WTC11 (cell line): ENCODE results near the gene TRABD. TPM values are rescaled to one million over a fixed set of nuclear protein-coding genes. Genes with fewer than 3 reads are reported as not detected.

Source experiments
- ATAC-seq: fragments of 200-7000 bp; cut with Tn5 transposase; 2 replicates; pipeline ENCODE4 v1.10.0; 2021; ENCODE audit warnings: mild to moderate bottlenecking, moderate library complexity
- CTCF ChIA-PET: fragments of 300-600 bp; sonication (Branson Sonifier 250); formaldehyde crosslinking; loops from one replicate; lab custom pipeline; 2021; ENCODE audit warnings: antibody characterized with exemption; lab: Charles Lee
- POLR2A ChIA-PET: fragments of 350-600 bp; sonication (Branson Sonifier 250); formaldehyde crosslinking; loops from one replicate; lab custom pipeline; 2021; ENCODE audit warnings: antibody characterized with exemption; lab: Charles Lee
- DNase-seq: peaks from one replicate; pipeline ENCODE4 v3.0.0; 2021; ENCODE audit warnings: low spot score
- H3K27ac Mint-ChIP-seq: 2 replicates; pipeline ENCODE4 v1.8.0; 2021; ENCODE audit warnings: mixed read lengths
- H3K27me3 Mint-ChIP-seq: 2 replicates; pipeline ENCODE4 v1.8.0; 2021; ENCODE audit warnings: low read depth, mild to moderate bottlenecking, moderate library complexity, mixed read lengths
- H3K36me3 Mint-ChIP-seq: 2 replicates; pipeline ENCODE4 v1.8.0; 2021; ENCODE audit warnings: mixed read lengths
- H3K4me1 Mint-ChIP-seq: 2 replicates; pipeline ENCODE4 v1.8.0; 2022; ENCODE audit warnings: mixed read lengths
- H3K4me3 Mint-ChIP-seq: 2 replicates; pipeline ENCODE4 v1.8.0; 2021; ENCODE audit warnings: mild to moderate bottlenecking, moderate library complexity, mixed read lengths
- H3K9me3 Mint-ChIP-seq: 2 replicates; pipeline ENCODE4 v1.8.0; 2021; ENCODE audit warnings: mixed read lengths
- ATF1 ChIP-seq: sonication (generic); formaldehyde crosslinking; IDR thresholded peaks from 2 replicates; pipeline ENCODE4 v1.8.1; 2023; ENCODE audit warnings: mild to moderate bottlenecking, moderate library complexity, missing genetic modification reagents
- CREB1 ChIP-seq: sonication (generic); formaldehyde crosslinking; IDR thresholded peaks from 2 replicates; pipeline ENCODE4 v1.8.0; 2023; ENCODE audit warnings: mild to moderate bottlenecking, missing genetic modification reagents
- FOXJ3 ChIP-seq: sonication (generic); formaldehyde crosslinking; IDR thresholded peaks from 2 replicates; pipeline ENCODE4 v1.9.0; 2021; ENCODE audit warnings: missing genetic modification reagents, mild to moderate bottlenecking, borderline replicate concordance
- FOXP4 ChIP-seq: sonication (generic); formaldehyde crosslinking; IDR thresholded peaks from 2 replicates; pipeline ENCODE4 v1.8.0; 2022; ENCODE audit warnings: mild to moderate bottlenecking, missing genetic modification reagents
- JAZF1 ChIP-seq: fragments of 250-450 bp; sonication (Bioruptor Pico); IDR thresholded peaks from 2 replicates; pipeline ENCODE4 v1.9.0; 2021; ENCODE audit warnings: moderate library complexity, mild to moderate bottlenecking, inconsistent platforms
- NR1H2 ChIP-seq: sonication (generic); formaldehyde crosslinking; IDR thresholded peaks from 2 replicates; pipeline ENCODE4 v1.9.0; 2021; ENCODE audit warnings: mild to moderate bottlenecking, moderate library complexity, missing genetic modification reagents
- PREB ChIP-seq: sonication (generic); formaldehyde crosslinking; IDR thresholded peaks from 2 replicates; pipeline ENCODE4 v1.8.1; 2022; ENCODE audit warnings: mild to moderate bottlenecking, missing genetic modification reagents, moderate library complexity, borderline replicate concordance
- SOX15 ChIP-seq: fragments of 250-450 bp; sonication (Bioruptor Pico); IDR thresholded peaks from 2 replicates; pipeline ENCODE4 v1.9.0; 2021; ENCODE audit warnings: mild to moderate bottlenecking
- TEAD4 ChIP-seq: sonication (generic); formaldehyde crosslinking; IDR thresholded peaks from 2 replicates; pipeline ENCODE4 v1.8.0; 2022; ENCODE audit warnings: mild to moderate bottlenecking, missing genetic modification reagents
- ZNF263 ChIP-seq: sonication (generic); formaldehyde crosslinking; IDR thresholded peaks from 2 replicates; pipeline ENCODE4 v1.8.1; 2022; ENCODE audit warnings: low read depth, mild to moderate bottlenecking, moderate library complexity, missing genetic modification reagents
- ZSCAN18 ChIP-seq: fragments of 250-450 bp; sonication (Bioruptor Pico); IDR thresholded peaks from 2 replicates; pipeline ENCODE4 v2.1.2; 2022; ENCODE audit warnings: mild to moderate bottlenecking, moderate library complexity
- total RNA-seq: library from RNA; stranded (reverse); gene quantifications from 3 replicates; pipeline ENCODE4 v1.2.3, GENCODE V29; 2021
- TF ChIP-seq, protein P1 (sequence below): sonication (generic); formaldehyde crosslinking; IDR thresholded peaks from 2 replicates; pipeline ENCODE4 v1.8.0; 2022; ENCODE audit warnings: mild to moderate bottlenecking, missing genetic modification reagents
- TF ChIP-seq, protein P2 (sequence below): sonication (generic); formaldehyde crosslinking; IDR thresholded peaks from 2 replicates; pipeline ENCODE4 v1.8.1; 2023; ENCODE audit warnings: mild to moderate bottlenecking, missing genetic modification reagents, borderline replicate concordance
- TF ChIP-seq, protein P3 (sequence below): sonication (generic); formaldehyde crosslinking; IDR thresholded peaks from 2 replicates; pipeline ENCODE4 v1.8.1; 2022; ENCODE audit warnings: low read depth, missing genetic modification reagents, borderline replicate concordance

Gene TRABD
- total RNA-seq, 1 experiment from 2014 or later: 90.4 TPM

DNA sequence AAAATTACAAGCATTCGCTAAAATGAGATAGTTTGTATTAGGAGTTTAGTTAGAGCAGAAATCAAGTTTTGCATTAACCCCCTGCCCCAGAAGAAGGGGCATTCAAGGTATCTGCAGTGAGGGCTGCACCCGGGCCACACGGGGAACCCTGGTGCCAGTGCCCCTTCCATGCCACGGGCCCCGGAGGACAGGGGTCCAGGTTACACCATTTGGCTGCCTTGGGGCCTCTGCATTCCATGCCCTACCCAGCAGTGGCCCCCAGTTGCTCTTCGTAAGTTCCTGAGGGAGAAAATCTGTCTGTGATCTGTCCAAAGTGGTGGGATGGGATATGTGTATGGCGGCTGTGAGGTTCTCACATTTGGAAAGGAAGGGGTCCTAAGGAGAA is 32.0 kb upstream of the TRABD start:
- no peaks in the 10 kb centered on the region for H3K9me3 Mint-ChIP-seq
- H3K4me1 Mint-ChIP-seq: no peaks in the 10 kb centered on the region
- DNase-seq: no peak
- H3K27me3 Mint-ChIP-seq: no peaks in the 10 kb centered on the region; the same call in 1 of the 2 replicates
- no peak overlapping the region for H3K4me3 Mint-ChIP-seq
- ChIA-PET CTCF (interaction anchor here (1.5 kb wide), 1 partner anchor 12 kb away, joined by 3 read pairs; no protein-coding TSS in a partner anchor), POLR2A (no interaction called here)
- no peak for TF ChIP-seq ZSCAN18 (CRISPR knock-in tag)
- TF ChIP-seq, protein P1, sequence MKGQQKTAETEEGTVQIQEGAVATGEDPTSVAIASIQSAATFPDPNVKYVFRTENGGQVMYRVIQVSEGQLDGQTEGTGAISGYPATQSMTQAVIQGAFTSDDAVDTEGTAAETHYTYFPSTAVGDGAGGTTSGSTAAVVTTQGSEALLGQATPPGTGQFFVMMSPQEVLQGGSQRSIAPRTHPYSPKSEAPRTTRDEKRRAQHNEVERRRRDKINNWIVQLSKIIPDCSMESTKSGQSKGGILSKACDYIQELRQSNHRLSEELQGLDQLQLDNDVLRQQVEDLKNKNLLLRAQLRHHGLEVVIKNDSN (CRISPR knock-in tag): no peak
- no peaks in the 10 kb centered on the region for H3K36me3 Mint-ChIP-seq
- no peak overlapping the region for H3K27ac Mint-ChIP-seq
- ATAC-seq: no peak

GRCh38 chr22:50157709-50158375 is 27.9 kb upstream of the TRABD start:
- TF ChIP-seq PREB (CRISPR knock-in tag) (no peak), FOXP4 (CRISPR knock-in tag) (no peak), TEAD4 (no peak), ATF1 (no peak), FOXJ3 (CRISPR knock-in tag) (no peak), NR1H2 (CRISPR knock-in tag) (no peak), CREB1 (CRISPR knock-in tag) (no peak), SOX15 (no peak), JAZF1 (CRISPR knock-in tag) (no peak), ZNF263 (CRISPR knock-in tag) (no peak)
- TF ChIP-seq, protein P2, sequence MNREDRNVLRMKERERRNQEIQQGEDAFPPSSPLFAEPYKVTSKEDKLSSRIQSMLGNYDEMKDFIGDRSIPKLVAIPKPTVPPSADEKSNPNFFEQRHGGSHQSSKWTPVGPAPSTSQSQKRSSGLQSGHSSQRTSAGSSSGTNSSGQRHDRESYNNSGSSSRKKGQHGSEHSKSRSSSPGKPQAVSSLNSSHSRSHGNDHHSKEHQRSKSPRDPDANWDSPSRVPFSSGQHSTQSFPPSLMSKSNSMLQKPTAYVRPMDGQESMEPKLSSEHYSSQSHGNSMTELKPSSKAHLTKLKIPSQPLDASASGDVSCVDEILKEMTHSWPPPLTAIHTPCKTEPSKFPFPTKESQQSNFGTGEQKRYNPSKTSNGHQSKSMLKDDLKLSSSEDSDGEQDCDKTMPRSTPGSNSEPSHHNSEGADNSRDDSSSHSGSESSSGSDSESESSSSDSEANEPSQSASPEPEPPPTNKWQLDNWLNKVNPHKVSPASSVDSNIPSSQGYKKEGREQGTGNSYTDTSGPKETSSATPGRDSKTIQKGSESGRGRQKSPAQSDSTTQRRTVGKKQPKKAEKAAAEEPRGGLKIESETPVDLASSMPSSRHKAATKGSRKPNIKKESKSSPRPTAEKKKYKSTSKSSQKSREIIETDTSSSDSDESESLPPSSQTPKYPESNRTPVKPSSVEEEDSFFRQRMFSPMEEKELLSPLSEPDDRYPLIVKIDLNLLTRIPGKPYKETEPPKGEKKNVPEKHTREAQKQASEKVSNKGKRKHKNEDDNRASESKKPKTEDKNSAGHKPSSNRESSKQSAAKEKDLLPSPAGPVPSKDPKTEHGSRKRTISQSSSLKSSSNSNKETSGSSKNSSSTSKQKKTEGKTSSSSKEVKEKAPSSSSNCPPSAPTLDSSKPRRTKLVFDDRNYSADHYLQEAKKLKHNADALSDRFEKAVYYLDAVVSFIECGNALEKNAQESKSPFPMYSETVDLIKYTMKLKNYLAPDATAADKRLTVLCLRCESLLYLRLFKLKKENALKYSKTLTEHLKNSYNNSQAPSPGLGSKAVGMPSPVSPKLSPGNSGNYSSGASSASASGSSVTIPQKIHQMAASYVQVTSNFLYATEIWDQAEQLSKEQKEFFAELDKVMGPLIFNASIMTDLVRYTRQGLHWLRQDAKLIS (CRISPR knock-in tag): no peak
- TF ChIP-seq, protein P3, sequence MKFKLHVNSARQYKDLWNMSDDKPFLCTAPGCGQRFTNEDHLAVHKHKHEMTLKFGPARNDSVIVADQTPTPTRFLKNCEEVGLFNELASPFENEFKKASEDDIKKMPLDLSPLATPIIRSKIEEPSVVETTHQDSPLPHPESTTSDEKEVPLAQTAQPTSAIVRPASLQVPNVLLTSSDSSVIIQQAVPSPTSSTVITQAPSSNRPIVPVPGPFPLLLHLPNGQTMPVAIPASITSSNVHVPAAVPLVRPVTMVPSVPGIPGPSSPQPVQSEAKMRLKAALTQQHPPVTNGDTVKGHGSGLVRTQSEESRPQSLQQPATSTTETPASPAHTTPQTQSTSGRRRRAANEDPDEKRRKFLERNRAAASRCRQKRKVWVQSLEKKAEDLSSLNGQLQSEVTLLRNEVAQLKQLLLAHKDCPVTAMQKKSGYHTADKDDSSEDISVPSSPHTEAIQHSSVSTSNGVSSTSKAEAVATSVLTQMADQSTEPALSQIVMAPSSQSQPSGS (CRISPR knock-in tag): no peak
- TF ChIP-seq, all 79 proteins: peak for 0
- ChIA-PET CTCF (interaction anchor here (0.8 to 1.0 kb wide), 2 partner anchors 9 to 16 kb away, joined by 4 read pairs; no protein-coding TSS in a partner anchor), POLR2A (no interaction called here)
- Mint-ChIP-seq H3K9me3 (no peaks in the 10 kb centered on the region), H3K27me3 (no peaks in the 10 kb centered on the region; the same call in 1 of the 2 replicates), H3K4me3 (no peak overlapping the region), H3K36me3 (no peaks in the 10 kb centered on the region), H3K27ac (no peak overlapping the region), H3K4me1 (peaks cover 7% of the 10 kb centered on the region)
- DNase-seq: no peak
- ATAC-seq: no peak
